ENCODE results near the gene IL1RAPL1. TPM values are rescaled to one million over a fixed set of nuclear protein-coding genes. Genes with fewer than 3 reads are reported as not detected.
A peak's percentile ranks its signal among the peaks of the same experiment; 100 is the strongest.

The IL1RAPL1 gene
- total RNA-seq, 4 donors from 2014 or later = 0.78 TPM; not detected in 3

- 94 to 95% methylated on average over 7 of the region's 7 CpGs for WGBS, 2 donors
- Histone ChIP-seq H3K36me3 (no peaks in the 10 kb centered on the region), H3K4me3 (replicated peaks in 1 of 3) (no peak overlapping the region), H3K9me3 (no peaks in the 10 kb centered on the region), H3K4me1 (no peaks in the 10 kb centered on the region), H3K27ac (no peak overlapping the region), H3K27me3 (no peaks in the 10 kb centered on the region)
- intact Hi-C loops (cut with DNase I) = no loop called here
- no peak for DNase-seq
- no peak for TF ChIP-seq POLR2A (IDR thresholded peaks at IDR 0.05)
- no peak for TF ChIP-seq CTCF (IDR thresholded peaks at IDR 0.05)
These were observed 1017.1 kb downstream of the IL1RAPL1 start for GRCh38 chrX:29604381-29604780.

DNA sequence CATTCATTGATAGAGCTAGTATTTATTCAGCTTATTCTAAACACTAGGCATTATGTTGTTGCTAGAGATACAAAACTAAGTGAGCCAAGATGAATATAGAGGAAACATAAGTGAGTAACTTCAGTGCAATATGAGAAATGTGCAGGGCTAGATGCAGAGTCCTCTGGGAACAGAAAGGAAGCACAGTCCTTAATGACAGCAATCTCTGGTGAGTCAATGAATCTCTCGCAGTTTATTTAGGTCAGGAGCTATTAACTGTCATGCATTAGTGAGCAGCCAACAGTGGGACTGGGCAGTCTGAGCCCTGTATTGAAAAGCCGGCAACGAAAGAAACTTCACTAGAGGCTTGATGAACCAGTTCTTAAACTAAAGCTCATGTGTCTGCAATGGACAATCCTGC is 1030.0 kb downstream of the IL1RAPL1 start:
- WGBS, 2 donors = 11 to 33% methylated on average over 3 of the region's 3 CpGs

GRCh38 chrX:29617725-29618124 is 1030.5 kb downstream of the IL1RAPL1 start:
- Histone ChIP-seq H3K27me3 (peaks cover 3% of the 10 kb centered on the region), H3K4me1 (no peaks in the 10 kb centered on the region), H3K9me3 (no peaks in the 10 kb centered on the region), H3K36me3 (no peaks in the 10 kb centered on the region), H3K4me3 (replicated peaks in 1 of 3) (no peak overlapping the region), H3K27ac (no peak overlapping the region)
- no peak for TF ChIP-seq CTCF (IDR thresholded peaks at IDR 0.05)
- no peak for TF ChIP-seq POLR2A (IDR thresholded peaks at IDR 0.05)
- 24 to 25% methylated on average over 4 of the region's 4 CpGs for WGBS, 2 donors
- intact Hi-C loops (cut with DNase I) = no loop called here
- DNase-seq = no peak

More for the DNA sequence above, 1030.0 kb downstream of the IL1RAPL1 start:
- intact Hi-C loops (cut with DNase I) = no loop called here
- no peak overlapping the region for H3K4me3 ChIP-seq (replicated peaks in 1 of 3)
- no peak for TF ChIP-seq CTCF (IDR thresholded peaks at IDR 0.05)
- TF ChIP-seq POLR2A (IDR thresholded peaks at IDR 0.05) = no peak
- no peaks in the 10 kb centered on the region for H3K9me3 ChIP-seq
- no peaks in the 10 kb centered on the region for H3K36me3 ChIP-seq
- no peaks in the 10 kb centered on the region for H3K4me1 ChIP-seq
- H3K27ac ChIP-seq = no peak overlapping the region
- H3K27me3 ChIP-seq = peaks cover 3% of the 10 kb centered on the region
- DNase-seq = peak; percentile 36 to 47

GRCh38 chrX:29627833-29628232 is 1040.6 kb downstream of the IL1RAPL1 start:
- Histone ChIP-seq H3K36me3 (no peaks in the 10 kb centered on the region), H3K4me3 (replicated peaks in 1 of 3) (no peak overlapping the region), H3K9me3 (no peaks in the 10 kb centered on the region), H3K27ac (no peak overlapping the region), H3K4me1 (no peaks in the 10 kb centered on the region), H3K27me3 (no peaks in the 10 kb centered on the region)
- DNase-seq = no peak
- TF ChIP-seq CTCF (IDR thresholded peaks at IDR 0.05) (no peak), POLR2A (IDR thresholded peaks at IDR 0.05) (no peak)
- intact Hi-C loops (cut with DNase I) = no loop called here
- 89 to 100% methylated on average over 1 of the region's 1 CpG for WGBS, 2 donors

DNA sequence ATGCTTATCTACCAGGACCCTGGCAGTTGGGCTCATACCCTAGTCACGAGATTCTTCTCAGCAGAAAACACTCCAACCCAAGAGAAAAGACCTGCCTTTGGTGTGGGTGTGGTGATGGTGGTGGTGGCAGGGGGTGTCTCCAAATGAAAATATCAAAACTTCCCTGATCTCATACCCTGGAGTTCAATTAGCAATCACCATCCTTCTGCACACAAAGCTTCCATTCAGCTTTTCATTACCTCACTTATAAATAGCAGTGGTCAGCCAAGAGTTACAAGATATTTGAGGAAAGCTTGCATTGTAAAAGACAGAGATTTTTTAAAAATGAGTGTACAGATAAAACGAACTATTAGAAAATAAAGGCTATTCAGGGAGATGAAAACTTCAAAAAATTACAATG is 1047.3 kb downstream of the IL1RAPL1 start:
- Histone ChIP-seq H3K27ac (no peak overlapping the region), H3K27me3 (no peaks in the 10 kb centered on the region), H3K4me1 (no peaks in the 10 kb centered on the region), H3K4me3 (replicated peaks in 1 of 3) (no peak overlapping the region), H3K9me3 (no peaks in the 10 kb centered on the region), H3K36me3 (no peaks in the 10 kb centered on the region)
- intact Hi-C loops (cut with DNase I) = no loop called here
- no peak for TF ChIP-seq POLR2A (IDR thresholded peaks at IDR 0.05)
- WGBS, 2 donors = 81 to 88% methylated on average over 2 of the region's 2 CpGs
- DNase-seq = no peak

DNA sequence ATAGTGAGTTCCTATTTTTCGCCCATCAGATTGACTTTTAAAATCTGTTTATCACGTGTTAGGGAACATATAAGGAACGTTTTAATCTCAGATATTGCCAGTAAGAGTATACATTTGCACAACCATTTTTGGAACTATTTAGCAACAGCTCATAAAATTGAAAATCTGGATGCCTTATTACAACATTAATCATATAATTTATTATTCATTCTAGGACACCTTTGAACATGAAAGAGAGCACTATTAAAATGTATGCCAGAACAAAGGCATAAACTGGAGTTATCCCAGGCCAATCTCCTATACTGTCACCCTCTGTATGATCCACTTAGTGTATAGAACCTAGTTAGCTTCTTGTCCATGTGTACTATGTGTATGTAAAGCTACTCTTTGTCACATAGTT is 1049.1 kb downstream of the IL1RAPL1 start:
- no peak overlapping the region for H3K4me3 ChIP-seq (replicated peaks in 1 of 3)
- no peaks in the 10 kb centered on the region for H3K36me3 ChIP-seq
- WGBS, 2 donors = 85 to 90% methylated on average over 3 of the region's 3 CpGs
- no peaks in the 10 kb centered on the region for H3K4me1 ChIP-seq
- TF ChIP-seq CTCF (IDR thresholded peaks at IDR 0.05) = no peak
- no peak for TF ChIP-seq POLR2A (IDR thresholded peaks at IDR 0.05)
- intact Hi-C loops (cut with DNase I) = no loop called here
- no peak overlapping the region for H3K27ac ChIP-seq
- no peak for DNase-seq
- H3K9me3 ChIP-seq = no peaks in the 10 kb centered on the region
- no peaks in the 10 kb centered on the region for H3K27me3 ChIP-seq

Measured in thyroid gland (tissue), 4 donors.